Loucy (cell line): Measurements from ENCODE around the gene UPF2.

Experiments used
- H2AFZ ChIP-seq: fragments of 200-600 bp; sonication (generic); 2 replicates; pipeline ENCODE4 v1.6.0; 2016; ENCODE audit warnings: antibody characterized with exemption, mild to moderate bottlenecking, low read length, moderate library complexity
- H3F3A ChIP-seq: fragments of 200-600 bp; 2 replicates; pipeline ENCODE4 v1.6.0; 2016; ENCODE audit warnings: antibody characterized with exemption, low read depth, mild to moderate bottlenecking
- H3K27me3 ChIP-seq: fragments of 200-600 bp; sonication (generic); 2 replicates; pipeline ENCODE4 v1.6.1; 2014; ENCODE audit warnings: low read length, mild to moderate bottlenecking; ENCODE audit not compliant: insufficient read depth, poor library complexity, severe bottlenecking
- H3K36me3 ChIP-seq: fragments of 200-600 bp; sonication (generic); 2 replicates; pipeline ENCODE4 v1.6.1; 2016; ENCODE audit warnings: low read length; ENCODE audit not compliant: insufficient read depth
- H3K4me1 ChIP-seq: fragments of 200-600 bp; sonication (generic); 2 replicates; pipeline ENCODE4 v1.5.1; 2014; ENCODE audit warnings: low read length, mild to moderate bottlenecking; ENCODE audit not compliant: insufficient read depth, poor library complexity, severe bottlenecking
- H3K4me2 ChIP-seq: fragments of 200-600 bp; sonication (generic); 2 replicates; pipeline ENCODE4 v1.6.0; 2014; ENCODE audit warnings: antibody characterized with exemption, low read length, low read depth, mild to moderate bottlenecking; ENCODE audit not compliant: poor library complexity, severe bottlenecking
- H3K4me3 ChIP-seq: fragments of 200-600 bp; sonication (generic); 2 replicates; pipeline ENCODE4 v1.5.1; 2014; ENCODE audit warnings: low read length, mild to moderate bottlenecking, mixed read lengths; ENCODE audit not compliant: poor library complexity, severe bottlenecking
- H3K79me2 ChIP-seq: fragments of 200-600 bp; sonication (generic); 2 replicates; pipeline ENCODE4 v1.6.1; 2014; ENCODE audit warnings: low read length; ENCODE audit not compliant: insufficient read depth
- H3K9ac ChIP-seq: fragments of 200-600 bp; sonication (generic); 2 replicates; pipeline ENCODE4 v1.6.0; 2014; ENCODE audit warnings: mild to moderate bottlenecking, low read depth, low read length, moderate library complexity; ENCODE audit not compliant: poor library complexity, severe bottlenecking
- H3K9me2 ChIP-seq: fragments of 200-600 bp; sonication (generic); replicated peaks from 2 replicates; pipeline ENCODE4 v1.6.1; 2016; ENCODE audit warnings: low read depth, low read length, mixed read lengths
- H3K9me3 ChIP-seq: fragments of 200-600 bp; sonication (generic); 2 replicates; pipeline ENCODE4 v1.6.1; 2014; ENCODE audit warnings: mild to moderate bottlenecking, antibody characterized with exemption, low read length, low read depth; ENCODE audit not compliant: insufficient read depth
- H4K20me1 ChIP-seq: fragments of 200-600 bp; sonication (generic); 2 replicates; pipeline ENCODE4 v1.6.0; 2014; ENCODE audit warnings: antibody characterized with exemption, low read length, mild to moderate bottlenecking; ENCODE audit not compliant: insufficient read depth, poor library complexity, severe bottlenecking
- EZH2phosphoT487 ChIP-seq: fragments of 200-600 bp; IDR thresholded peaks from 2 replicates; pipeline ENCODE4 v1.6.1; 2018; ENCODE audit warnings: antibody characterized with exemption, mild to moderate bottlenecking, moderate library complexity, borderline replicate concordance
- TF ChIP-seq, protein P1 (sequence below): fragments of 200-600 bp; sonication (generic); conservative IDR thresholded peaks from 2 replicates; pipeline ENCODE4 v1.5.1; 2014; ENCODE audit warnings: mild to moderate bottlenecking, antibody characterized with exemption, low read length

UPF2 gene

DNA sequence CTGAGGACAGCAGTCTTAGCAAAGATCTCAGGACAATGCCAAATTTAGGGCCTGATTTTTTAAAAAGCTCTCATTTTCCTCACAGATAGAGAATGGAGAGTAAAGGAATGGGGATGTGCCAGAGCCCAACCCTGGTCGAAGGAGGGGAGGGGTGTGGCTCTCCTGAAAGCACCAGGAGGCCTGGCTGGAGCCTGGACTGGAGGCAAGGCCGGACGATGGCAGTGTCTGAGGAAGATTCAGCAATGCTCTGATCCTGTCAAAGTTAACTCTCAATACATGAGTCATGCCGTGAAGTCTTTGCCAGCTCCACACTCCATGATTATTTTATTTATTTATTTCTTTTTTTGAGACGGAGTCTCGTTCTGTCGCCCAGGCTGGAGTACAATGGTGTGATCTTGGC is 108.3 kb downstream of the UPF2 start:
- no peaks in the 10 kb centered on the region for H3K27me3 ChIP-seq
- H2AFZ ChIP-seq: no peak overlapping the region
- no peaks in the 10 kb centered on the region for H3F3A ChIP-seq
- H3K9me2 ChIP-seq: no peaks in the 10 kb centered on the region
- no peaks in the 10 kb centered on the region for H4K20me1 ChIP-seq
- TF ChIP-seq, protein P1, sequence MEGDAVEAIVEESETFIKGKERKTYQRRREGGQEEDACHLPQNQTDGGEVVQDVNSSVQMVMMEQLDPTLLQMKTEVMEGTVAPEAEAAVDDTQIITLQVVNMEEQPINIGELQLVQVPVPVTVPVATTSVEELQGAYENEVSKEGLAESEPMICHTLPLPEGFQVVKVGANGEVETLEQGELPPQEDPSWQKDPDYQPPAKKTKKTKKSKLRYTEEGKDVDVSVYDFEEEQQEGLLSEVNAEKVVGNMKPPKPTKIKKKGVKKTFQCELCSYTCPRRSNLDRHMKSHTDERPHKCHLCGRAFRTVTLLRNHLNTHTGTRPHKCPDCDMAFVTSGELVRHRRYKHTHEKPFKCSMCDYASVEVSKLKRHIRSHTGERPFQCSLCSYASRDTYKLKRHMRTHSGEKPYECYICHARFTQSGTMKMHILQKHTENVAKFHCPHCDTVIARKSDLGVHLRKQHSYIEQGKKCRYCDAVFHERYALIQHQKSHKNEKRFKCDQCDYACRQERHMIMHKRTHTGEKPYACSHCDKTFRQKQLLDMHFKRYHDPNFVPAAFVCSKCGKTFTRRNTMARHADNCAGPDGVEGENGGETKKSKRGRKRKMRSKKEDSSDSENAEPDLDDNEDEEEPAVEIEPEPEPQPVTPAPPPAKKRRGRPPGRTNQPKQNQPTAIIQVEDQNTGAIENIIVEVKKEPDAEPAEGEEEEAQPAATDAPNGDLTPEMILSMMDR: no peak
- TF ChIP-seq EZH2phosphoT487: no peak
- no peaks in the 10 kb centered on the region for H3K9me3 ChIP-seq
- peaks cover 60% of the 10 kb centered on the region; the same call in 1 of the 2 replicates for H3K36me3 ChIP-seq
- no peak overlapping the region for H3K9ac ChIP-seq
- no peak overlapping the region for H3K4me3 ChIP-seq
- no peaks in the 10 kb centered on the region for H3K79me2 ChIP-seq
- H3K4me1 ChIP-seq: no peaks in the 10 kb centered on the region
- no peak overlapping the region for H3K4me2 ChIP-seq

DNA sequence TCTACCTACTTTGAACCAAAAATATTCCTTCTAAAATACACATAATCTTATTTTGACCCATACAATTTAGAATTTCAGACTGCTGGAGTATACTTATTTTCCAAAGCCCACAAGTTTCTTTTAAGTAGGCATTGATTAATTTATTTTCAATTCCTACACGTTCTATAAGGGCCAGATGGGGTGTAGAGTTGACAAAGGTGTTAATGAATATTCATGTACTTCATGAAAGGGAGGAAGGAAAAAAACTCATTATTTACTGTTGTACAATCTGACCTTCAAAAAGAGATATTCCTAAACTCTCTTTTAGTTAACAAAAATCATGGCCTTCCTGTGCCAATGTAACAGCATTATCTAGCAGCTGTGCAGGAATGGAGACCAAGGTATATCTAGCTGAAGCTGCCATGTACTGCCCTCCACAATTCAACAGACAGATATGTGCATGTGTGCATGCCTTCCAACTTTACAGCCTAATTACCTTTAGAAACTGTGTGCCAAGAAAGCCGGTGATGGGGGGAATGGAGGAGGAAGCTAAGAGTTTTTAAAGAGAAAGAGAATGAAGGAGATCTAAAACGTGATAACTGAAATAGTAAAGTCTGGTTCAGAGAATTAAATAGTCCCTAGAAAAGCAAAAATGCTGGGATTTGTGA is 108.9 kb downstream of the UPF2 start:
- no peak for TF ChIP-seq EZH2phosphoT487
- TF ChIP-seq, protein P1: no peak
- no peaks in the 10 kb centered on the region for H3F3A ChIP-seq
- H3K79me2 ChIP-seq: no peaks in the 10 kb centered on the region
- H3K36me3 ChIP-seq: peaks cover 61% of the 10 kb centered on the region; the same call in 1 of the 2 replicates
- no peak overlapping the region for H3K9ac ChIP-seq
- no peaks in the 10 kb centered on the region for H3K4me1 ChIP-seq
- H3K4me2 ChIP-seq: no peak overlapping the region
- no peaks in the 10 kb centered on the region for H3K9me3 ChIP-seq
- no peaks in the 10 kb centered on the region for H4K20me1 ChIP-seq
- no peak overlapping the region for H3K4me3 ChIP-seq
- no peak overlapping the region for H2AFZ ChIP-seq
- H3K9me2 ChIP-seq: no peaks in the 10 kb centered on the region
- no peaks in the 10 kb centered on the region for H3K27me3 ChIP-seq

DNA sequence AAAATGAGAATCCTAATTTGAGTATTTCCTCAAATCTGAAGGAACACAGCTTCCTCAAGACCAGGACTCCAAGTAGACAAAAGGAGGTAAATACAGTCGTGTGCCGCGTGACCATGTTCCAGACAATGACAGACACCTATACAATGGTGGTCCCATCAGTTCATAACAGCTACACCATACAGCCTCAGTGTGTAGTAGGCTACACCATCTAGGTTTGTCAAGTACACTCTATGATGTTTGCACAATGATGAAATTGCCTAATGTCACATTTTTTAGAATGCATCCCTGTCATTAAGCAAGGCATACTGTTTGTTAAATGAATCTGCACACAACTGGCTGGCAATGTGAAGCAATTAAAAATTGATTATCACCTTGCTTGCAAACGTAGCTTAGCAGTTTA is 111.6 kb downstream of the UPF2 start:
- Histone ChIP-seq H3K4me3 (no peak overlapping the region), H3K27me3 (no peaks in the 10 kb centered on the region), H3K4me1 (no peaks in the 10 kb centered on the region), H3K36me3 (peaks cover 62% of the 10 kb centered on the region; the same call in 1 of the 2 replicates), H3K79me2 (no peaks in the 10 kb centered on the region), H3K9me3 (no peaks in the 10 kb centered on the region), H3K9ac (no peak overlapping the region), H3K4me2 (no peak overlapping the region), H4K20me1 (no peaks in the 10 kb centered on the region), H3F3A (no peaks in the 10 kb centered on the region), H3K9me2 (no peaks in the 10 kb centered on the region), H2AFZ (no peak overlapping the region)
- TF ChIP-seq EZH2phosphoT487: no peak
- TF ChIP-seq, protein P1: no peak
